Measurements from ENCODE around the gene EYA2.
A peak's percentile ranks its signal among the peaks of the same experiment; 100 is the strongest.
"Not testable (repeated sequence)": the region's sequence is repeated elsewhere in the genome, so short reads cannot be mapped to it uniquely, and the experiment has no call there.

Gene EYA2

DNA sequence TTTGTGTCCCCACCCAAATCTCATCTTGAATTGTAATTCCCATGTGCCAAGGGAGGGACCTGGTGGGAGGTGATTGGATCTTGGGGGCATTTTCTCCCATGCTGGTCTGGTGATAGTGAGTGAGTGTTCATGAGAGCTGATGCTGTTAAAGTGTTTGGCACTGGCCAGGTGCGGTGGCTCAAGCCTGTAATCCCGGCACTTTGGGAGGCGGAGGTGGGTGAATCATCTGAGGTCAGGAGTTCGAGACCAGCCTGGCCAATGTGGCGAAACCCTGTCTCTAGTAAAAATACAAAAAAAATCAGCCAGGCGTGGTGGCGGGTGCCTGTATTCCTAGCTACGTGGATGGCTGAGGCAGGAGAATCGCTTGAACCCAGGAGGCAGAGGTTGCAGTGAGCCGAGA, 37.8 kb downstream of the EYA2 start:
- DNase-seq (ENCODE audit: low spot score) = not testable (repeated sequence)

DNA sequence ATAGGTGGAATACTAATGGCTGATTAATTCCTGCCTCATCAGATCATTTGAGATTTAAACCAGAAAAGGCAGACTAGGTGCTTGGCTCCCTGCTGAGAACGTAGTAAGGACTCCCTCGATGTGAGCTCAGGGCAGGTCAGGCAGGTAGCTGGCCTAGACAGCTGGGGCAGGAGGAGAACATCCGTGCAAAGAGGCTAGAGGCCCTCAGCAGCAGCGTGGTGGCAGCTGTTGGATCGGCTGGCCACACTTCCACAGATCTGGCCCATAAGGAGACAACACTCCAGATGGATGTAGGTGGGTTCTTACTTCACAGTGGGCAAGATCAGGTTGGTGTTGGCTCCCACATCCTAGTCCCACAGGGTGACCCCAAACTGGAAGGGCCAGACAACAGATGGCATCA, 38.5 kb downstream of the EYA2 start:
- no peak for DNase-seq (ENCODE audit: low spot score)

DNA sequence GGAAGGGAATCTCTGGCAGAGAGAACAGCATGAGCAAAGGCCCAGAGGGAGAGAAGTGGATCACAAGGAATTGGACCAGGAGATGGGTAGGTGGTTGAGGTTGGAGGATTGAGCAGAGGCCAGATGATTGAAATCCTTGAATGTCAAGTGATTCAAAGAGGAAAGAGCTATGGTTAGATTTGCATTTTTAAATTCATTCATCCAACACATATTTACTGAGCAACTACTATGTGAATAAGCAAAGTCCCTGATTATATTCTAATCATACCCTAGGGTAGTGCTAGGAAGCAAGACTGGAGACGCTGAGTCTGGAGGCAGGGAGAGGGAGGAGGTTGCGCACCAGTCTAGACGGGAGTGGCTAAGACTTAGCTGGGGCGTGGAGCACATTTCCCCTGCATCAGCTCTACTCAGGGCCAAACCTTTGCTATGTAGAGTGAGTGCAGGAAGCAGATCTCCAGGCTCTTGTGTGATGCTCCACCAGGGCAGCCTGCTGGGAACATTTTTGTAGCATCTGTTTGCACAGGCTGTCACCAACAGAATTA, 40.2 kb downstream of the EYA2 start:
- DNase-seq (ENCODE audit: low spot score) = no peak

DNA sequence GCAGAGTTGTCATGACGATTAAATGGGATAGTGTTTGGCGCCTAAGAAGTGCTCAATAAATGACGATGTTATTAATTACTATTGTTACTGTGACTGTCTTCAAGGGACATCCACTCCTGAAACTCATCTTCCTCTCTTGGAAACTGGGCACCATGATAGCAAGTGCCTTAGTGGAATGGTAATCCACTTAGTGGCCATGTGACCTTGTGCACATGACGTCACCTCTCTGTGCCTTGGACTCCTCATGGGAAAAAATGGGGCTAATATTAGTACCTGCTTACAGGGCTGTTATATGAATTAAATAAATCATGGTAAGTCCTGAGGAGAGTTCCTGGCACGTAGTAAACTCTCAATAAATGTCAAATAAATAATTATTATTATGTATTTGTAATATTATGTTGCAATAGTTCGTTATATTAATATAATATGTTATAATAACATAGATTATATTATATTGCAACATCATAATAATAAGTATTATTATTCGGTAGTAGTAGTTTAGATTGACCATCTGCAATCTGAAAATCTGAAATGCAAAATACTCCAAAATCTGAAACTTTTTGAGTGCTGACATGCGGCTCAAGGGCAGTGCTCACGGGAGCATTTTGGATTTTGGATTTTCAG, 40.9 kb downstream of the EYA2 start:
- no peak for DNase-seq (ENCODE audit: low spot score)

DNA sequence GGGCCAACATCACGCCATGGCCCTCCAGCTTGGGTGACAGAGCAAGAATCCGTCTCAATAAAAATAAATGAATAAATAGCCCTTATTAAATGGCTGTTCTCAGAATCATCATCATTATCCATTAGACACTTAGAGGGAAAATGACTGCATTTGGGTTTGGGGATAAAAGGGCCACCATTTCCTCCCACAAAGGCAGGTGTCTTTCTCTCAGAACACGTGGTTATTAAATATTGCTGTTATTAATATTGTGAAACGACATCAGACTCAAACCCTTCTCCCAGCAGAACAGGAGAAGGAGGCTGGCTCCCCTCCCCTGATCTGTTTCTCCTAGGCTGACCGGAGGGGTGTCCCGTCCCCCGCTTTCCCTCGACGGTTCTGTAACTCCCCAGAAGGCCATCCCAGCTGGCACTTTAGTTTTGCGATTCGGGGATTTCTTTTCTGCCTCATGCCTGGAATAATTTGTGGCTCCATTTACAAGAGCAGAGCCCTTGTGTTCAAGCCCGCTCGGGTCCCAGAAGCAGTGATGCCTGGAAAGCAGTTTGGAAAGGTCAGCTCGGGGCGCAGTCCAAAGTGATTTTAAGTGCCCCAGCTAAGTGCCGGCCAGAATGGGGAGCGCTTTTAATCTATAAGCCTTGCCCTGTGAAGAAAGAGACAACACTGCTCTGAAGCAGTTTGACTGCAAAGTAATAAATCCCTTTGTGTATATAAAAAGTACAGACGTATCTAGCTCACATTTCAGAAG, 41.9 kb downstream of the EYA2 start:
- DNase-seq (ENCODE audit: low spot score) = no peak

DNA sequence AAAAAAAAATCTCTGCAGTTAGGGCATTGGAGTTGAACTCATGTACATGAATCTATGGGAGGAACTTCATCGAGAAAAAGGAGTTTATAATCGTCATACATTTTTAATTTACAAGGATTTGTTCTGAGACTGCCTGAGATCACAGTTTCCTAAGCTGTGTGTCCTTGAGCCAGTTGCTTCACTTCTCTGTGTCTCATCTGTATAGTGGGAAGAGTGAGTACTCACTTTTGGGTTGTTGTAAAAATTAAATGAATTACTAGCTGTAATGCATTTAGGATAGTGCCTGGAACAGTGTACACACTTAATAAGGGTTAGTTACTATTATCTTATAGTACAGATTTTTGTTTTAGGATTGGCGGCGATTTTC, 42.5 kb downstream of the EYA2 start:
- DNase-seq (ENCODE audit: low spot score) = no peak

DNA sequence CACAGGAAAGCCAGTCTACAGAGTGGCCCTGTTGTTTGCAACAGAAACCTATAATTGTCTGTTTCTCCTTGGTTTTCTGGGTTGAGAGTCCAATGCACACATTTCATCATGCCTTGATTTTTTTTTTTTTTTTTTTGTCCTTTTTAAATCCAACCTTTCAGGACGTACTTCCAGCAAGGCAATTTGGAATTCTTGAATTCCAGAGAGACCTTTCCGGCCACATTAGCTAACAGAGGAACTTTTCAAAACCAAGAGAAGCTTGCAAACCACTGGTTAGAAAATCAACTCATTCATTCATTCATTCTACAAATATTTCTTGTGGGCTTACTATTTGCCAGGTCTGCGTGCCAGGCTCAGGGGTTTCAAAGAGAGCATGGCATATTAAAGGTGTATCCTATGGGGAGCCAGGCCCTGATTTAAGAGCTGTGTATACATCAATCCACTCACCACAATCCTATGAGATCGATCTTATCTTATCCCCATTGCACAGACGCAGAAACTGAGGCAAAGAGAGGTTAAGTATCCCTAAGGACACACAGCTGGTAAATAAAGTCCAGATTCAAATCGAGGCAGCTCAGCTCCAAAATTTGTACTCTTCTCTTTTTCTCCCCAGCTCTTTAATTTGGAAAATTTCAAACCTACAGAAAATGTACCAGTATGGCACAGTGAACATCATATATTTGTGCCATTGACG, 43.0 kb downstream of the EYA2 start:
- no peak for DNase-seq (ENCODE audit: low spot score)

DNA sequence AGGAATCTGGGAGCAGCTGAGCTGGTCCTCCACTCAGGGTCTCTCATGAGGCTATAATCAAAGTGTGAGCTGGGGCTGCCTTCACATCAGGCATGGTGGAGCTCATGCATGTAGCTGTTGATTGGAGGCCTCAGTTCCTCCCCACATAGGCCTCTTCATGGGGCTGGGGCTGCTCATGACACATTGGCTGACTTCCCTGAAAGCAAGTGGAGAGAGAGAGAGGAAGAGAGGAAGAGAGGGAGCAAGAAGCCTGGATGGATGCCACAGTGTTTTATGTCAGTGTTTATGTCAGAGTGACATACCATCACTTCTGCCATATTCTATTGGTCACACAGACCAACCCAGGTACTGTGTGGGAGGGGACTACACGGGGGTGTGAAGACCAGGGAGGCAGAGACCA, 43.8 kb downstream of the EYA2 start:
- no peak for DNase-seq (ENCODE audit: low spot score)

DNA sequence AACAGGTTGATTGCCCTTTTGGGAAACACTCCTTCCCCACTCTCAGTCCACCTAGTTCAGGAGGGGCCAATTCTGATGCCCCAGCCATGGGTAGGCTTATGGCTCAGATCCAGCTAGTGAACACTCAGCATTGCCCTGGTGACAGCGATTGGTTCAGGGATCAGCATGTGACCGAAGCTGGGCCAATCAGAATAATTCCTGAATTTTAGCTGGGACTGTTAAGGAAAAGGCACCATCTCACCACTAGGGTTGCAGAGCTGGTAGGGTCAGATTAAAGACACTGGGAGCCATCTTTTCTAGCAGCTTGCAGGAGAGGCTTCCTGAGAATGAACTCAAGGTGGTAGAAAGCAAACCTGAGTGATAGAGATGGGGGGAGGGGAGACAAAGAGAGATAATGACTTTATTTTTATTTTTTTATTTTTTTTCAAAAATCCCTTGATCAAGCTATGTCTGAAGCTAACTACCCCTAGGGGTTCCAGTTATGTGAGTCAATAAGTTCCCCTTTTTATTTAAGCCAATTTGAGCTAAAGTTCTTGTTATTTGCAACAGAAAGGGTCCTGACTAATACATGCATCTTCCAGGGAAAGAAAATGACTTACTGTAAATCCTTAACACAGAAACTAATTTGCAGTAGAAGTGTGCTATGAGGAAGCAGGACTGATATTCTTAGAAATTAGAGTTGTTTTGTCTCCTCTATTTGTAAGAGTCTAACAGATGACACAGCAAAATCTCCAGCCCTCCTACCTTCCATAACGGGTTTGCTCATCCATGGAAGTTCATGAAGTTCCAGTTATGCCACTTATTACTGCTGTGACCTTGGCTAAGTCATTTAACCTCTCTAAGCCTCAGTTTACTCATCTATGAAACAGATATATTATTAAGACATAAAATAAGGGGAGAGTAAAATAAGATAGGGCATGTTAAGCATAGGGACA, 44.7 kb downstream of the EYA2 start:
- peak; percentile 36 for DNase-seq (ENCODE audit: low spot score)

DNA sequence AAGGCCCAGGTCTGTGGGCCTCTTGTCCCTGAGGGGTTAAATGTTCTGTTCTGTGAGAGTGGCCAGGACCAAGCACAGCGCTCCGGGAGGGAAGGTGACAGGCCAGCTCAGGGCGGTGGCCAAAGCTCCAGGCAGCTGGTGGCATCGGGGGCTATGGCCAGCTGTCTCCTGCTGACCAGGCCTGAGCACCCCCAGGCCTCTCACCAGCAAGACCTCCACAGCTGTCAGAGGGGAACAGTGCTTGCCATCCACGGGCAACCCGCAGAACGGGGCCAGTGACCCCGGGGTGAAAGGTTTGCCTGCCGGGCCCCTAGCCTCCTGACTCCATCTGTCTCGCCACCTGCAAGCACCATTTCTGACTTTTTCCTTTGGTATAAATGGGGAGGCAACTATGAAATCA, 46.0 kb downstream of the EYA2 start:
- DNase-seq (ENCODE audit: low spot score) = no peak

DNA sequence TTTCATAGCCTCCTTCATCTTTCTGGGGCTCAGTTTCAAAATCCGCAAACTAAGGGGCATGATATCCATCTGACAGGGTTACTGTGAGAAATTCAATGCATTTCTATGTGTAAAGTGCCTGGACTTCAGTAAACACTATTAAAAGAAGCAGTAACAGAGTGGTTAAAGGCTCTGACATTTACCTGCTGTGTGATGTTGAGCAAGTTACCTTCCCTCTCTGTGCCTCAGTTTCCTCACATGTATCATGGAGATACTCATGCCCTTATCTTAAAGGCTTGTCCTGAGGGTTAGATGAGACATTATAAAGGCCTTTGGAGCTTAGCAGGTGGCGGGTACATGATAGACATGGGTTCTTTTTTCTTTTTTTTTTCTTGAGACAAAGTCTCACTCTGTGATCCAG, 46.8 kb downstream of the EYA2 start:
- no peak for DNase-seq (ENCODE audit: low spot score)

DNA sequence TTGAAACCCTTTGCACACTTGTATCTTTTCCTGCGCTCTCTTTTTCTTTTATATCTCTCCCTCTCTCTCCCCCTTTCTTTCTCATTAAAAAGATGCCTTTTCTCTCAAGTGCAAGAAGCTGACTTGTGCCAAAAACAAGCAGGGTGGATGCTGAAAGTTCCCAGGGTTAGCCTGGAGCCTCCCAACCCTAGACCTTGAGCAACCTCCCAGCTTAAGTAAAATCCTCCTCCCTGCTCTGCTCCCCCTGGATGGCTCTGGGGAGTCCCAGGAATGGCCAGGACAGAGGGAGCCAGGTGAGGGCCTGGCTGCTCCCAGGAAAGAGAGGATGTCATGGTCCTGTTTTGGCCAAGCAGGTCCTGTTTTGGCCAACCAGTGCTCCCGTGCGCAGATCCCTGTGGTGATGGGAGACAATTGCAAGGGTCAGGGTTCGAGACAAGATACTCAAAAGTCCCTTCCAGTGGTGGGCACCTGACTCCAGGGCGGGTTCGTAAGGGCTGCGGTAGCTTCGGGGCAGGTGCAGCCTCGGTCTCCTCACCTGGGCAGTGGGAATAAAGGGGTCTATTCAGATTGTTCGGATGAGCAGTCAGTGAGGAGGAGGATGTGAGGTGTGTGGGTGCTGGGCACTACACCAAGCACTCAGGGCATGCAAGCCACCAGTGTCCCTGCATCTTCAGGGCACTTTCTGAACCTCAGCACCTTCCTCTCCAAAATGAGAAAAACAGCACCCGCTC, 49.4 kb downstream of the EYA2 start:
- DNase-seq (ENCODE audit: low spot score) = no peak

DNA sequence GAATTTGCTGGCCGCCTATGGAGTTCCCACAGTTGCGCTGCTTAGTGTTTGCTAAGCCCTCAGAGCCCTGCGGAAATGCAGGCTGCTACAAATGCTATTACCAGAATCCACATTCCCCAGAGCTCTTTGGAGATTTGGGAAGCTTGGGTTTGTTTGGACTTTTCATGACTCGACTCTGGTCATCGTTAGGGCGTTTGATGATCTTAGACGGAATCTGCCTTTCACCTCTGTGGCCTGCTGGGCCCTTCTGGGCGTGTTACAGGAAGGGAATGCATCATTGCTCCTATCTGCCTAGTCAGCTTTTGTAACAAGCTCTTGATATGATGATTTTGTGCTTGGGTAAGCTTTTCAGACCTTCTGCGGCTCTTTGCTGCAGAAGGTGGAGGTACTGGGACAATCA, 50.8 kb downstream of the EYA2 start:
- no peak for DNase-seq (ENCODE audit: low spot score)

DNA sequence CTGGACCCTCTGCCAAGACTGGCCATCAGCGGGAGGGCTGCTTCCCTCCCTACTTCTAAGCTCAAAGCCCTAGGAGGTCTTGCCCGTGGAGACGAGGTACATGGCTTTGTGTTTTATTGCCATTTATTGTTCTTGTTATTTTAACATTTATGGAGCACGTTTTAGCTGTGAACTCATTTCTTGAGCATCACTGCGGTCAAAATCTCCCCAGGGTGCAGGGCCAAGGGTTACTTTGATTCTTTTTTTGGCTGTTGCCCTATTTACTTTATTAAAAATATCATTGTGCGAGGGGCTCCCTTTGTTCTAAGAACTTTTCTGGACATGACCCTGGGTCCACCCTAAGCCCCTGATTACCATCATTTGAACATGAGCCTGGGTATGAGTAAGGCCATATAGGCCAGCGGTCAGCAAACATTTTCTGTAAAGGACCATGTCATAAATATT, 51.6 kb downstream of the EYA2 start:
- DNase-seq (ENCODE audit: low spot score) = no peak

DNA sequence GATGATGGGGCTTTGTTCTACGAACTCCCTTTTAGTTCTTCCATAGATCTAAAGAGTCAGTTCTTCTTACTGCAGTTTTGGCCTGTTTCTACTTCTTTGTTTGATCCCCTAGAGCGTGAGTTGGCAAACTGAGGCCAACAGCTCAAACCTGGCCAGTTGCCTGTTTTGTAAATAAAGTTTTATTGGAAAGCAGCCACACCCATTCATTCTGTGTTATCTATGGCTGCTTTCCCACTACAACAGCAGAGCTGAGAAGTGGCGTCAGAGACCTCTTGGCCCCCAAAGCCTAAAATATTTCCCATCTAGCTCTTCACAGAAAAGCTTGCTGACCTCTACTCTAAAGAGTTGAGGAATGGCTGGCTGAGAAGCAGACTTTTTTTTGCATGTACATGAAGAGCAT, 52.2 kb downstream of the EYA2 start:
- no peak for DNase-seq (ENCODE audit: low spot score)

DNA sequence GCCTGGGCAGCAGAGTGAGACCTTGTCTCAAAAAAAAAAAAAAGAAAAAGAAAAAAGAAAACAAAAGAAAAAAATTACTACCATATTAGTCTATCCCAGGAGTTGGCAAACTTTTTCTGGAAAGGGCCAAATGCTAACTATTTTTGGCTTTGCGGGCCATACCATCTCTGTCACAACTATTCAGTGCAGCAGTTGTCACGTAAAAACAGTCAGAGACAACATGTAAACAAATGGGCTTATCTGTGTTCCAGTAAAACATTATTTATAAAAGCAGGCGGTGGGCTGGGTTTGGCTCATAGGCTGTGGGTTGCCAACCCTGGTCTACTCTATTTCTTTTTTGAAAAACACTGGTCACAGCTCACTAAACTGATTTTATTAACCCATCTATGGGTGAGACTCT, 53.4 kb downstream of the EYA2 start:
- DNase-seq (ENCODE audit: low spot score) = no peak

DNA sequence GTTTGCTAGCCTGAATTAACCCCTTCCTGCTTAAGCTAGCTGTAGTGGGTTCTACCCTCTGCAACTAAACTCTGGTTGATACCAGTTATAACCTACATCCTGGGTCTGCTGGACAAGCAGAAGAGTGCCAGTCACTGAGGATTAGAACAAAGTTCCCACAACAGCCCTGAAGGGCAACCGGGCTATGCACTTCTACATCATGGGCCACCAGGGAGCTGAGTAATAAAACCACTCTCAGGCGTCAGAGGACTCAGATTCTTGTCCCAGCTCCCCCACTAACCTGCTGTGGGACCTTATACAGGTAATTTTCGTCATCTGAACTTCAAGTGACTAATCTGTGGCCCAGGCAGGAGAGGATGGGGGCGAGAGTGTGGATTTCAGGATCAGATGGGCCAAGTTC, 56.8 kb downstream of the EYA2 start:
- no peak for DNase-seq (ENCODE audit: low spot score)

DNA sequence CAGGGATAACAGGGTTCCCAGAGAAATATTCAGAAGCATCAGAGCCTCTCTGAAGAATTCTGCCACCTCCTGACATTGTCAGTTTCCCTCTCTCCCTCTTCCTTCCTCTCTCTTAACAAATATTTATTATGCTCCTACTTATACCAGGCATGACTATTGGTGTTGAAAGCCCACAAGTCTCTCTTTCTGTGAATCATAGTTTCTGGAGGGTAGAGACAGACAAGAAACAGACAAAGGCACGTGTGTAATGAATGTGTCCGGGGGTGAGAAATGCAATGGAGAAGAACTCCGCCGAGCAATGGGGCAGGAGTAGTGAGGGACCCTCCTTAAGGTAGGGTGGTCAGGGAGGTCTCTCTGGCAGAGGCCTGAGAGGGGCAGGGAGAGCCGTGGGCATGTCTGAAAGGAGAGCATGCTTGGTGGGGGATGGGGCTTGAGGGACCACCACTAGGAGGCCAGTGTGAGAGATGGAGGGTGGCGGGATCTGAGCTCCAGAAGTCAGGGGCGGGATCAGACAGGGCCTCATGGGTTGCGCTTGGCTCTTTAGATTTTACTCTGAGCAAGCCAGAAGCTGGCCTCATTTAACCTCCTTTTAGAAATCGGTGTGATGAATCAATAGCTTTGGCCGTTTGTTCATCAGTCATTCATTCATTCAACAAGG, 57.3 kb downstream of the EYA2 start:
- no peak for DNase-seq (ENCODE audit: low spot score)

DNA sequence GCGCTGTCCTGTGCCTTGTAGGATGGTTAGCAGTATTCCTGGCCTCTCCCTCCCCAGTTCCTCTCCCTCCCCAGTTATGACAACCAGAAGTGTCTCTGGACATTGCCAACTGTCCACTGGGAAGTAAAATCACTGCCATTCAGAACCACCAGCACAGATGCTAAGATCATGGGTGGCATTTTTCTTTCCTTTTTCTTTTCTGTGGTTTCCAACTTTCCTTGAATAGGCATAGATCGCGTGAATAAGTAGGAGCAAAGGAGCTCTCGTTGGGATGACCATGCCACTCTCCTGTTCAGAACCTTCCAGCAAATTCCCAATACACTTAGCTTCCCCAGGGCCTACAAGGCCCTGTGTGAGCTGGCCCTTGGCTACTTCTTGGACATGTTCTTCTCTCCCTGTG, 59.0 kb downstream of the EYA2 start:
- DNase-seq (ENCODE audit: low spot score) = no peak

DNA sequence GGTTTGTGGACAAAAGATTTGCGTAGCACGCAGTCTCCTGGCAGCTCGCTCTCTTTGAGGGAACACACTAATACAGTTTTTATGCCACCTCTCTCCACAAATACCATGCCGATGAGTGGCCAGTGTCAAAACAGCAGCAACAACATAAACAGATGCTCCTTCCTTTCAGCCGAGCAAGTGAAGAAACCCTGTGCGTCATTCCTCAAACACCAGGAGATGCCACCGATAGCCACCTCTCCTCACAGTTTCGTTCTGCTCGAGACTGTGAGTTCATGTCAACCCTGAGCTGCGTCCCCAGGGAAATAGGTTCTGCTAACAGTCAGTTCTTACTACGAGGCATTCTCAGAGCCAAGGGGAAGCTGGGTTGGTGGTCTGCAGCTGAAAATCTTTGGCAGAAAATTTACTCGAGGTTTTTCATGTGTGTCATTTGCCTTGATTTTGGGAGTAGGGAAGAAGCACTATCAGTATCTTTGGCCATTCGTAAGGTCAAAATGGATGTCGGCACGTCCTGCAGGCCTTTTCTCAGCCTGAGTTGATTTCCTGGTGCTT, 59.9 kb downstream of the EYA2 start:
- DNase-seq (ENCODE audit: low spot score) = peak; percentile 85
